GM21717 (cell line): ENCODE results near the gene MYOT.
"Not testable (repeated sequence)": the region's sequence is repeated elsewhere in the genome, so short reads cannot be mapped to it uniquely, and the experiment has no call there.

Experiments
- ATAC-seq: cut with Tn5 transposase; IDR thresholded peaks from one replicate; pipeline ENCODE4 v1.9.1; 2021; ENCODE audit warnings: mild to moderate bottlenecking, moderate library complexity; ENCODE audit not compliant: unreplicated experiment

The MYOT gene

DNA sequence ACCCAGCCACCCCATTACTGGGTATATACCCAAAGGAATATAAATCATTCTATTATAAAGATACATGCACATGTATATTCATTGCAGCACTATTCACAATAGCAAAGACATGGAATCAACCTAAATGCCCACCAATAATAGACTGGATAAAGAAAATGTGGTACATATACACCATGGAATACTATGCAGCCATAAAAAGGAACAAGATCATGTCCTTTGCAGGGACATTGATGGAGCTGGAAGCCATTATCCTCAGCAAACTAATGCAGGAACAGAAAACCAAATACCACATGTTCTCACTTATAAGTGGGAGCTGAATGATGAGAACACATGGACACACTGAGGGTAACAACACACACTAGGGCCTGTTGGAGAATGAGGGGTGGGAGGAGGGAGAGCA lies 14.5 kb upstream of the MYOT start:
- not testable (repeated sequence) for ATAC-seq

DNA sequence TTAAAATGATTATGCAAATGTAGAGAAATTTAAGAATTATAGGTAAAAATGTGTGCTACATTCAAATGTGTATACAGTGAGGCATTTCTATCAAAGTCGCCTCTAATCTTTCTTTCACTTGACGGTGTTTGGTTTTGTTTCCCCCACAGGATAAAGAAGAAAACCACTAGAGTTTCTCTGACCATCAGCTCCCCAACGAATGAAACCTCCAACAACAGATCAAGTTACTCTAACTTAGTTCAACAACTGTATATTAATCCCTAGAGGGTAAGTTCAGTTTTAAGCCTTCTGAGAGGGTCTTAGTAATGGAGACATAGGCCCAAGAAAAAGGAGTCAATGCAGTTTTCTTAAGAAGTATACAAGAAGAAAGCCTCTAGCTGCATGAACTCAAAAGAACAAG lies 11.5 kb upstream of the MYOT start:
- no peak for ATAC-seq

DNA sequence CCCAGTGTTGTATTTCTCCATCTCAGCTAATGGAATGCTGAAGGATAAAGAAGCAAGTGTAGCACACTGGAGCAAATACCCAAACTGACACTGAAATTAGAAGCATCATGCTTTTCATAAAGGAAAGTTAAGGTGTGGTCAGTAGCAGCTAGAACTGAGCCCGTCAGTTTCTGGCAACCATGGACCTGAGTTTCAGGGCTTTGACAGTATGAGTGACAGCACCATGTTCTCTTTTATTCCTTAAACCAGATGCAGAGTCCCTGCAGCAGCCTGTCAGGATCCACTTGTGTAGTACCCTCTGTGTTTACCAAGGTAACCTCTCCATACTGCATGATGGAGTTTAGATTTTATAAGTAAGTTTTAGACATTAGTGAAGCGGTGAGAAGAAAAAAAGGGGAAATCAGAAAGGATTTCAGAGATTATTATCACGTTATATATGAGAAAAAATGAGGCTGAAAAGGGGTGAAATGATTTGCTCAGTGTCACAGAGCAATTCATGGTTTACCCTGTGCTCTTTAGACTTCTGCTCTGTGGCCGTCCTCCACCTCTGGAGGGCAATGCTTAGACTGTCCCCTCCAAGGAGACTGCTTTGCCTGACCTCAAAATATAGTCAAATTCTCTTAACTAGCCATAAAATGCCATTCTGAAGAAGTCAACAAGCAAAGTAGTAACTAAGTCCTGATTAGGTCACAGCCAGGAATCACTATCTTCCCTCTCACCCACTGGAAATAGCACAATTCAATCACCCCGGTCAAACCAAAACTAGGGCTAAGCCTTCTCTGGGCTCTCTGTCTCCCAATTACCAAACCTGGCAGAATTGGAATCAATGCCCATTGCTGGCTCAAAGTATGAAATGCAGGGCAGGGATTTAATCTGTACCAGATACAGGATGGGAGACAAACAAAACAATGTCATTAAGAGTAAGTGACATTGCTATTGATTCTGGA lies 10.5 kb upstream of the MYOT start:
- no peak for ATAC-seq

DNA sequence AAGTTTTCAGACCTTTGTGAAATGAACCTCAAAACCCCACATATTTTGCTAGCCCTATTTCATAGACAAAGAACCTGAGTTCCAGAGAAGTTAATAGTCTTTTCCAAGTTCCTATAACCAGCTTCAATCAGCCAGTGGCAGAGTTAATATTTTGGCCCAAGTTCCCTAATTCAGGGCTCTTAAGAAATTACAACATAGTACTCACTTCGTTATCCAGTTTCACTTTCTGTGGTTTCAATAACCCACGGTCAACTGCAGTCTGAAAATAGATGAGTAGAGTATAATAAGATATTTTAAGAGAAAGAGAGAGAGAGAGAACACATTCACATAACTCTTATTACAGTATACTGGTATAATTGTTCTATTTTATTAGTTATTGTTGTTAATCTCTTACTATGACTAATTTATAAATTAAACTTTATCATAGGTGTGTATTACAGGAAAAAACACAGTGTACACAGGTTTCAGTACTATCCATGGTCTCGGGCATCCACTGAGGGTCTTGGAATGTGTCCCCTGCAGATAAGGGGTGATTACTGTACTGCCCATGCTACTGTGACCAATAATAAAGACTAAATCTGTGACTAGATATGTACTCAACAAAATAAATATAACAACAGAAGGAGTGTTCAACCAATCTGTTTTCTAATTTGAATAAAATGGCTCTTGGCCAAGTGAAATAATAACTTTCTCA lies 9.3 kb upstream of the MYOT start:
- ATAC-seq, result peak; percentile 80

DNA sequence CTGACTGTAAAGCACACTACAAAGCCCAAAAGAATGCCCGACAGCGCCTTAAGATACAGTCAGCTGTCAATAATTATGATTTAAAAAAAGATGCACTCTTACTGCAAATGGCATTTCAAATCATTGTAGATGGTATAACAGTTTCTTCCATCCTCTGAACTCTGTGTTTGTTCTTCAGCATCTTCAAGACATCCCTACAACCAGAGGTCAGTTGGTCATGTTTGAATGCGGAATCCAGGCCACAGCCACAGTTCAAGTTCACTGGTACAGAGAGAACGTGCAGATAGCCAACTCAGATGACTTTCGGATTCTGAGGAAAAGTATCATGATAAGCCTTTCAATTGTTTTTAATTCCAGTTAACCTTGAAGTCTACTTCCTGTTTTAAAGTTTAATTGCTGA lies 8.7 kb upstream of the MYOT start:
- ATAC-seq, result no peak

DNA sequence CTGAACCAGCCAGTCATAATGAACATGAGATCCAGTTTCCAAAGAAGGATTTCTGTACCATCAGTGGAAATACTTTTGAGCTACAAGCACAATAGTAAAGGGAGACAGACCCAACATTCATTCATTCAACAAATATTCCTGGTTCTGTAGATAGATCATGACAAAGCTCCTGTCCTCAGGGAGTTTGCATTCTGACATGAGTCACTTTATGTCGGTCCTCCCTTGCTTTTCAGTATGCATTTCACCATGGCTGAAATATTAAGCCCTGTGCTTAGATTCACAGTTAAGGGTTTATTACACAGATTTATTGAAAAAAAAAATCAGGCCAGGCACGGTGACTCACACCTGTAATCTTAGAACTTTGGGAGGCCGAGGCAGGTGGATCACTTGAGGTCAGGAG lies 5.4 kb upstream of the MYOT start:
- no peak for ATAC-seq

DNA sequence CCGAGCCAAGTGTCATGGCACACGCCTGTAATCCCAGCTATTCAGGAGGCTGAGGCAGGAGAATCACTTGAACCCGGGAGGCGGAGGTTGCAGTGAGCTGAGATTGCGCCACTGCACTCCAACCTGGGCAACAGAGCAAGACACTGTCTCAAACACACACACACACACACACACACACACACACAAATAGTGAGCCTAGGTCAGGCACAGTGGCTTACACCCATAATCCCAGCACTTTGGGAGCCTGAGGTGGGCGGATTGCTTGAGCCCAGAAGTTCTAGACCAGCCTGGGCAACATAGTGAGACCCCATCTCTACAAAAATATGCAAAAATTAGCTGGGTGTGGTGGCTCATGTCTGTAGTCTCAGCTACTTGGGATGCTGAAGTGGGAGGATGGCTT lies 4.0 kb upstream of the MYOT start:
- ATAC-seq, result not testable (repeated sequence)

DNA sequence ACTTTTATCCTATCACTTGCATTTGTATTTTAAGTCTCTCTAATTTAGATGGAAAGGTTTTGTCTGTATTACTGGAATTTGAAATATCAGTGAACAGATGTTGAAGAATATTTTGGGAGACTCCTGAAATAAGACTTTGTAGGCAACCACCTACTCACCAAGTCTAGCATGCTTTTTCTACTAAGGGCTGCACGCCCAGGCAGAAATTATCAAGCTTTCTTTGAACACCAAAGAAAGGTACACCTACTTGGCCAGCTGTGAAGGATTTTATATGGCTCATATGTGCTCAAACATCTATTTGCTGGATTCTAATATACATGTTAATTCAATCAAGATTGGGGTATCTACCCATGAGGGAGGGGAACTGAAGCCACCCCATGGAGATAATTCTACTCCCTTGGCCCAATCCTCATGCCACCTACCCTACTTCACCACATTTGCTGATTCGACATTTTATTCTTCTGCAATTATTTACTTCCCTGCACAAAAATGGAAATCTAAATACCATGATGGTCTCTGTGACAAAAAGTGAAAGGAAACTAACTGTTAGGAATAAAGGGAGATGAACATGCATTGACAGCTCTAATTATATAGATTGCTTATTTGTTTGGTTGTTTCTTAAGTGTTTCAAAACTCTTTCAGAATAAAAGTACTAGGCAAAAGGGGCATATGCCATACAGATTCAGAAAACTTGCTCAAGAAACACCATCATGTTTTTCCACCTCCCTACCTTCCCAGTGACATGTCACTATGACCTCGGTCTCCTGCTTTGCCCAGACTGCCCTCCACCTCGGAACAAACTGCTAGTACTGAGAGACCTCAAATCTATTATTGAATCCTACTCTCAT lies 895 bp upstream of the MYOT start:
- ATAC-seq, result no peak

DNA sequence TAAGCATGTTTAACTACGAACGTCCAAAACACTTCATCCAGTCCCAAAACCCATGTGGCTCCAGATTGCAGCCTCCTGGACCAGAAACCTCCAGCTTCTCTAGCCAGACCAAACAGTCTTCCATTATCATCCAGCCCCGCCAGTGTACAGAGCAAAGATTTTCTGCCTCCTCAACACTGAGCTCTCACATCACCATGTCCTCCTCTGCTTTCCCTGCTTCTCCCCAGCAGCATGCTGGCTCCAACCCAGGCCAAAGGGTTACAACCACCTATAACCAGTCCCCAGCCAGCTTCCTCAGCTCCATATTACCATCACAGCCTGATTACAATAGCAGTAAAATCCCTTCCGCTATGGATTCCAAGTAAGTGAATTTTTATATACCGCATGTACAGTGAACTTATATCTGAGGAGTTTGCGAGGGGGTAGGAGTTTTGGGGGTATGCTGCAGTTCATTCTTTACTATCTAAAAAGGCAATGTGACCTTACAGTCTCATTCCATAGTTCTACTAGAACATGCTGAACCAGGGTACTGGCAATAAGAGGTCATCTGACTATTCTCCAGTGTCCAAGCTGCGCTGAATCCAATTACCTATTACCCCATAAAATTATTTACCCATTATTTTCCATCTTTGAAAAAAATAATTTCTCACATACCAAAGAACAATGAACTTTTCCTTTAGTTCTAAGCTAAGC lies 3.1 kb downstream of the MYOT start:
- ATAC-seq, result no peak

DNA sequence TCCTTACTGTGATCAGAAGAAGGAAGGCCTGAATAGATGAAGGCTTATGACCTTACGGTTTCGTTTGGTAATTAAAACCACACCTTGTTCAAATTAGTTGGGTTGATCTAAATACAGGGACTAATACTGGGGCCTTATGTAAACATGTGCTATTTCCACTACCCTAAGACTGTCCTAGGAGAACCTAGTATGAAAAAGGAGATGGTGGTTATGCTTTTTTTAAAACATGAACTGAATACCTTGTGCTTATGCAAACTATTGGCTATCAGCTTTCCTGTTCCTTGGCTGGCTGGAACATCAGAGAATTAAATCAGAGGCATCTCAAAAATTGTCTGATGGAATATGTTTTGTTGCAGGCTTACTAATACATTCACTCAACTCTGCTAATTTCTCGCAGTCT lies 3.9 kb downstream of the MYOT start:
- ATAC-seq, result no peak

DNA sequence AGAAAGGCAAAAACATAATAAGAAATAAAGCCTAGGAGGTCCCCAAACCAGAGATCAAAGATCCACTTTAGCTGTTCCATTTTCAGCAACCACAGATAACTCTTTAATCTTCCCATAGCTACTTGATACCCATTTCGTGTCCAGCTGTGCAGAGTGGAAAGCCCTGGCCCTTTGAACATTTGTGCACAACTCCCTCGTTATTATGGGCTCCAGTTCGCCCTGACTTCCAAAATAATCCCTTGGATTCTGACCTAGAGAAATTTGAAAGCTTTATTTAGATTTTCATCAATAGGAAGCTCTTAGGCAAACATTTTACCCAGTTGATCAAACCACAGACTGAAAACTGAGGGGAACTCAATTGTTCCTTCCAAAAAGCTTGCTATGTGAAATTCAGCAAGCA lies 4.8 kb downstream of the MYOT start:
- no peak for ATAC-seq

DNA sequence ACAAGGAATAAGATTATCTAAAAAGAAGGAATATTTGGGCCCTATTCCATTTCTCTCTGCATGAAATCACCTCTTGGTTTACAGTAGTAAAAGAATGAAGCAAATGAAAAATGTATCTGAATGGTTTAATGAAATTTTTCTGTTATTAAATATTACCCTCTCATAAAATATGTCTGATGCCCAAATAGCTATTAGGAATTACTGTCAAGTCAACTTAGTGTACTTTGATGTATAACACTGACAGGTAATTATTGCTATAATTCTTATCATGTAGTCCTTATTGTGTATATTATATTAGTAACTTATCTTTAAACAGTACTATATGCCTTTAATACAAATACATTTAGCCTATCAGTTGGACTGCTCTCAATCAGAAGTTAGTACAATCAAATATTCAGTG lies 8.4 kb downstream of the MYOT start:
- no peak for ATAC-seq

DNA sequence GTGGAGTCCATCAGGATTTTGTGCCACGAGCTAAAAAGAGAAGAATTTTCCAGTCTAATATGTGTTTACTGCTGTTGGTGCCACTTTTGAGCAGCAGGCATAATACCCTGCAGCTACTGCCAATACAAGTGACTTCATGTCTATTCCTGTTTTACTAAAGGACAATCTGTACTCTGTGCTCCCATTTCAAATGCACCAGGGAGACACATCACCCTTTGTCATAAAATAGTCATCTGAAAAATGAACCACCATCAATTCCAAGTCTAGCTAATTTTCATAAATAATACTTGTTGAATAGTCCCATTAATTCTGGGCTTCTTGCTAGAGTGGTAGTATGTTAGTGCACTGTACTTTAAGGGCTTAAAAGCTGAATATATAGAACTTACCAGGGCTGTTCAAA lies 12.7 kb downstream of the MYOT start:
- ATAC-seq, result no peak

DNA sequence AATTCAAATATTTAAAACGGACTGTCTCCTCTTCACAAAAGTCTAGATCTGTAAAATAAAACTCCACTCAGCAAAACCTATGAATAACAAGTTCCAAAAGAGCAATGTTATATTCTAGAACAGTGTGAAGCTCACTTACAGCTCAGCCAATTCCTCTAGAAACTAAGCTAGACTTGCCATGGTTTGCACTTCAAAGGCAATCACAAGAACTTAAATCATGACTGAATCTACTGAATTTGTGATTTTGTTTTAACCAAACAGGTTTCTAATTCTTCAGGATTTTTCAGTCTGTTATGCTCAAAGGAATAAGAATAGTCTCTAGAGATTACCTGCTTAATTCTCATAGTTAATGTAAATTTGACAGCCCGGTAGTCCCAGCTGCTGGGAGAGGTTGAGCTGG lies 20.2 kb downstream of the MYOT start:
- no peak for ATAC-seq

DNA sequence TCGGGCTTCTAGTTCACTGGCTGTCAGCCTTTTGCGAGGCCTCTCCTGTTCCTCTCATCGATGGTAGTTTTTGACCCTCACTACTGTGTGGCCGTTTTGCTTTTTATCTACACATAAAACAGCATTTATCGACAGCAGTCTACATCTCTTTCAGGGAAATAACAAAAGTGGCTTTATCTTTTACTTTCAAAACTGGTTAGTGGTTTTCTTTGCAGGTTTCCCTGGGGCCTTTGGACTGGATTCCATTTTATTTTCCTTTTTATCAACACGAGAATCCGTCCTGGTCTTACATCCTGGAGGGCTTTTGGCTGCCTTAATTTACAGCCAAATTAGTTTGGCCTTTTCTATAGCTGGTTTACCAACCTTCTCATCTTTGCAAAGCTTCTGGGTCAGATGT lies 20.8 kb downstream of the MYOT start:
- no peak for ATAC-seq

DNA sequence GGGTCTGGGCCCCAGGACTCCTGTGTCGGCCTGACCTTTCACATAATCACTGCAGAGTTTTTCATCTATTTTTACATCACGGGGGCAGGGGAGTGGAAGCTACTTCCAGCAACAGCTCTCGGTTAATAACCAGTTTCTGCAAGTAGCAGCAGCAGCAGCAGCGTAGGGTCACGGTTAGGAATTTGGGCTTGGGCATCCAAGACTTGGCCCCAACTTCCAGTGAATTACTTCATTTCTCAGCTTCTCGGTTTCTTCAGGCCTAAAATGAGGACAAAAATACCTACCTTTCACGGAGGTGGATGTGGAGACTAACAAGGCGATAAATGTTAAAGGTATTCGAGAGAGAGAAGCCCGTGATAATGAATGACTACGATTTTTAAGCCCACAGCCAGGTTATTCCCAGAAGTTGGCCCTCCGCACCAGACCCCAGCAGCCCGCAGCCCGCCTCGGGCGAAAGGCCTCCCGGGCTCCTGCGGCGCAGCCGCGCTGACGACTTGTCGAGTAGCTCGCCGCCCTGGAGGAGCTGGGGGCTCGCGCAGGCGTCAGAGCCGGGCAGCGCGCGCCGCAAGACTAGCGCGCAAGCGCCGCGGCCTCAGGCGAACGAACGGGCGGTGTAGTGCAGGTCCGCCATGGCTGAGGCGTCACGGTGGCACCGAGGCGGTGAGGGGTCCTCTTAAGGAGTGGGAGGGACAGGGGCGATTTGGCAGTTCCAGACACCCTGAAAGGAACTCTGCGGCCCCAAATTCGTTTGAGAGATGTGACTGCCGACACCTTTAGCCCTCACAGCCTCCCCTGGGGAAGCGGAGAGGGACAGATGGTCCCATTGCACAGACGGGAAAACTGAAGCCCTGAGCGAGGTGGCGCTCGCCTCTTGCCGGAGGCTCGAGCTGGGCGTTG lies 21.5 kb downstream of the MYOT start, which contains the start of gene PKD2L2:
Gene PKD2L2 (plus strand): TSS at position 595 of the 897 bp plus-strand sequence. CDS start 35 bp downstream, at position 630.
- ATAC-seq, result peak; percentile 91

DNA sequence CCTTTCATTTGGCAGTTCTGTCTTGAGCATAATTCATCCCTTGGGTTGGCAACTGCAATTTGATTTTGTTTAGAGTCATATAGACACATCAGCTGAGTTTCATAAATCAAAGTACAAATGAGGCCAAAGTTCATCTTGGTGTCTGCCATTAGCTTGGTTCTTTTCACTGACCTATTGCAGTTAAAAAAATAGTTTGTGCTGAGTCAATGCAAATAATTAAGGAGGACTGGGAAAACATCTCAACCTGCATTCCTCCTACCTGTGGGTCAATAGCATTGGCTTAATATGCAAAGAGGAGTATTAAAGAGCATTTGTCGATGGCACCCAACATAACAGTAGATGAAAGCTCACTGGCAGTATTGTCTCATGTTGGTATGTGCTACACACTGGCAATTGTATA lies 23.2 kb downstream of the MYOT start:
- ATAC-seq, result no peak

DNA sequence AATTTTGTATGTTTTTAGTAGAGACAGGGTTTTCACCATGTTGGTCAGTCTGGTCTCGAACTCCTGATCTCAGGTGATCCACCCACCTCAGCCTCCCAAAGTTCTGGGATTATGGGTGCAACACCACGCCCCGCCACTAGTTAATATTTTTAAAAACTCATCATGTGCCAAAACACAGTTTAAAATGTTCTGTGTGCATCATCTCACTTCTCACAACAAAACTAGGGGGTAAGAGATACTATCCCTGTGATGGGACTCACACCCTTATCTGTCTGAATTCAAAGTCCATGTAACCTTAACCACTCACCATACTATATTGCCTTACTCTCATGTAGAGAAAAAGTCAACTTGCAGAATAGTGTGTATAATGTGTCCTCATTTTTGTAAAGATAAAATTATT lies 24.2 kb downstream of the MYOT start:
- ATAC-seq, result no peak

DNA sequence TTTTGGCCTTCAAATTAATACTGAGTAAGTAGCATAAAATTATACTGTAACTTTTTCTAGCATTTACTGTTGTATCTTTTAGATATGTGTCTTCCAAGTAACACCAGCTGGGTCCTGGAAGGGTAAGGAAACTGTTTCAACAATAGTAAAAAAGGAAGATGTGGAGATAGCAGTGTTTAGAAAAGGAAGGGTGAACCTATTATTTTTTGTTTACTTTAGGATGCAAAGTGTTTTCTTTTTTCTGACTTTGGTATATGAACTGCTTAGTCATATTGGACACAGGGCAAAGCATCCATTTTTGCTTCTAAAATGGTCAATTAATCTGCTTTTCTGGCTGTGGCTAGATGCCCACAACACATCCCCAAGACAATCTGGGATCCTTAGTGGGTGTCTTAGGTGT lies 26.9 kb downstream of the MYOT start:
- no peak for ATAC-seq

DNA sequence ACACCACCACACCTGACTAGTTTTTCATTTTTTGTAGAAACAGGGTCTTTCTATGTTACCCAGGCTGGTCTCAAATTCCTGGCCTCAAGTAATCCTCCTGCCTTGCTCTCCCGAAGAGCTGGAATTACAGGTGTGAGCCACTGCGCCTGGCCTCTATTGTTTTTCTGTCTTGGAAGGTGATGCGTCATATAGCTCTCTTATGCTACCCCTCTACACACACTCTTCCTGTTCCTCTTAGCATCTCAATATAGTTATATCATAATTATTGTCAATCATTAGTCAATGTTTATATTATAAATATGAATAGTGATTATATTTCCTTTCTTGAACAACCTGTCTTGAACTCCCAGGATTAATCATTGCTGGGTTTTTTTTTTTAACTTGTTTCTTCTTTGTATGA lies 28.9 kb downstream of the MYOT start:
- no peak for ATAC-seq
